Measurements from ENCODE around the gene PDXP.
A peak's percentile ranks its signal among the peaks of the same experiment; 100 is the strongest.

Gene PDXP

GRCh38 chr22:37658133-37659065 is at the start of gene PDXP:
PDXP (plus strand) TSS chr22:37658723; CDS start chr22:37658783, 60 bp downstream.
- peak within 1 kb of the TSS; percentile 77 for H3K27ac ChIP-seq
- TF ChIP-seq CTCF (conservative IDR thresholded peaks at IDR 0.05) = no peak

- peak overlapping the region; percentile 96 for H3K27ac ChIP-seq
- no peak for TF ChIP-seq CTCF (conservative IDR thresholded peaks at IDR 0.05)
These were observed 49.0 kb upstream of the PDXP start for GRCh38 chr22:37609240-37610152.

- peak overlapping the region; percentile 96 for H3K27ac ChIP-seq
These were observed 48.4 kb upstream of the PDXP start for GRCh38 chr22:37610153-37610475.

GRCh38 chr22:37610480-37611129 is 47.9 kb upstream of the PDXP start:
- peak overlapping the region; percentile 96 for H3K27ac ChIP-seq
- no peak for TF ChIP-seq CTCF (conservative IDR thresholded peaks at IDR 0.05)

GRCh38 chr22:37611207-37611606 is 47.3 kb upstream of the PDXP start:
- peak overlapping the region; percentile 8; the same call in 1 of the 2 replicates for H3K27ac ChIP-seq

GRCh38 chr22:37616201-37617083 is 42.1 kb upstream of the PDXP start:
- no peak for TF ChIP-seq CTCF (conservative IDR thresholded peaks at IDR 0.05)
- no peak overlapping the region for H3K27ac ChIP-seq

More at GRCh38 chr22:37611207-37611606, 47.3 kb upstream of the PDXP start:
- no peak for TF ChIP-seq CTCF (conservative IDR thresholded peaks at IDR 0.05)

- TF ChIP-seq CTCF (conservative IDR thresholded peaks at IDR 0.05) = no peak
- H3K27ac ChIP-seq = no peak overlapping the region
These were observed 41.1 kb upstream of the PDXP start for GRCh38 chr22:37617431-37617830.
